ENCODE data around the gene GTF2H1.

GTF2H1 gene

DNA sequence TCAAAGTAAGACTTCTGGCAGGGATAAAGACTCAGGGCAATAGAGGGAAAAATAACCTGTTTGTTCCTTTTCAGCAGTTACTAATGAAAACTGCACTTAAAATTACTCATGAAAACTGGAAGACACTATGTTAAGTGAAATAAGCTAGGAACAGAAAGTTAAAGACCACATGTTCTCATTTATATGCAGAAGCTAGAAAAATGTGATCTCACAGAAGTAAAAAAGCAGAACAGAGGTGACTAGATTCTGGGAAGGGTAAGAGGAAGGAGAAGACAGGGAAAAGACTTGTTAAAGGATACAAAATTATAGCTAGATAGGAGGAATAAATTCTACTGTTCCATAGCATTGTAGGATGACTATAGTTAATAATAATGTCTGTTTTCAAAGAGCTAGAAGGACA lies 22.6 kb upstream of the GTF2H1 start:
- Histone ChIP-seq H3K14ac (ENCODE audit: low read length) (no peak overlapping the region), H3K27me3 (ENCODE audit: insufficient read depth, low read length) (no peaks in the 10 kb centered on the region), H3K4ac (ENCODE audit: low read depth, low read length) (no peak overlapping the region), H2AK5ac (ENCODE audit: low read length) (no peak overlapping the region), H2BK12ac (ENCODE audit: low read length) (no peak overlapping the region), H4K91ac (ENCODE audit: low read depth, low read length) (no peak overlapping the region), H3K23ac (ENCODE audit: low read length) (no peak overlapping the region), H2AFZ (ENCODE audit: insufficient read depth, low read length, poor library complexity) (no peak overlapping the region), H2BK120ac (ENCODE audit: insufficient read depth, low read length, poor library complexity) (no peak overlapping the region), H3K4me3 (ENCODE audit: low read depth, low read length) (no peak overlapping the region), H3K36me3 (ENCODE audit: control insufficient read depth in 1 of 2, insufficient read depth in 2 of 2, low read length in 2 of 2) (peaks cover 9 to 13% of the 10 kb centered on the region in 2 experiments), H3K4me1 (ENCODE audit: control insufficient read depth in 1 of 2, insufficient read depth in 2 of 2, low read length in 2 of 2) (no peaks in the 10 kb centered on the region), H3K27ac (ENCODE audit: low read depth, low read length) (no peak overlapping the region), H3K4me2 (ENCODE audit: low read length) (no peak overlapping the region), H2BK5ac (ENCODE audit: low read depth, low read length, poor library complexity) (no peak overlapping the region), H3K79me1 (ENCODE audit: low read length) (no peaks in the 10 kb centered on the region), H3K9me3 (ENCODE audit: insufficient read depth, low read depth, low read length) (no peaks in the 10 kb centered on the region), H4K8ac (ENCODE audit: low read depth, low read length) (no peak overlapping the region), H3K18ac (ENCODE audit: low read length) (no peak overlapping the region), H3K9ac (ENCODE audit: low read length) (no peak overlapping the region), H3K79me2 (ENCODE audit: control insufficient read depth, insufficient read depth, low read length, poor library complexity) (no peaks in the 10 kb centered on the region), H4K12ac (ENCODE audit: low read depth, low read length) (no peak overlapping the region)
- no peak for DNase-seq

DNA sequence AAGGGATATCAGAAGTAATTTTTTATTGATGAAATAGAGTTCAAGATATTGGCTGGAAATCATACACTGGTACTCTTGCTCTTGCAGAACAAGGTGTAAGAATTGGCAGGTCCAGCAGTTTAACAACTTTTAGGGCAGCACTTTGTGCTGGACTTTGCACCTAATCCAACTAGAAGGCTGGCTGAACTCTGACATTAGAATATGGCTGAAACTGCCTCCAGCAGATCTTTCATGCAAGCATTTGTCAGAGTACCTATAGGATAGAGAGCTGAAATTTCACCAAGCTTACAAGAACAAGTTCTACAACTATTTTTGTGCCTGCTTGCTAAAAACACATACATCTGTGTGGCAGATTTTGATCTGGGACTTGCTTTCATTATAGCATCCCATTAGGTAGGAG lies 17.6 kb upstream of the GTF2H1 start:
- Histone ChIP-seq H3K36me3 (ENCODE audit: control insufficient read depth in 1 of 2, insufficient read depth in 2 of 2, low read length in 2 of 2) (peaks cover 7 to 12% of the 10 kb centered on the region in 2 experiments), H4K91ac (ENCODE audit: low read depth, low read length) (no peak overlapping the region), H3K23ac (ENCODE audit: low read length) (no peak overlapping the region), H3K4me1 (ENCODE audit: control insufficient read depth in 1 of 2, insufficient read depth in 2 of 2, low read length in 2 of 2) (no peaks in the 10 kb centered on the region), H2AK5ac (ENCODE audit: low read length) (no peak overlapping the region), H3K4me2 (ENCODE audit: low read length) (no peak overlapping the region), H4K12ac (ENCODE audit: low read depth, low read length) (no peak overlapping the region), H3K4ac (ENCODE audit: low read depth, low read length) (no peak overlapping the region), H2BK5ac (ENCODE audit: low read depth, low read length, poor library complexity) (no peak overlapping the region), H3K79me1 (ENCODE audit: low read length) (no peaks in the 10 kb centered on the region), H4K8ac (ENCODE audit: low read depth, low read length) (no peak overlapping the region), H2BK120ac (ENCODE audit: insufficient read depth, low read length, poor library complexity) (no peak overlapping the region), H3K9me3 (ENCODE audit: insufficient read depth, low read depth, low read length) (no peaks in the 10 kb centered on the region), H3K9ac (ENCODE audit: low read length) (no peak overlapping the region), H2BK12ac (ENCODE audit: low read length) (no peak overlapping the region), H3K18ac (ENCODE audit: low read length) (no peak overlapping the region), H3K27ac (ENCODE audit: low read depth, low read length) (no peak overlapping the region), H3K27me3 (ENCODE audit: insufficient read depth, low read length) (no peaks in the 10 kb centered on the region), H3K14ac (ENCODE audit: low read length) (no peak overlapping the region), H3K4me3 (ENCODE audit: low read depth, low read length) (no peak overlapping the region), H3K79me2 (ENCODE audit: control insufficient read depth, insufficient read depth, low read length, poor library complexity) (no peaks in the 10 kb centered on the region), H2AFZ (ENCODE audit: insufficient read depth, low read length, poor library complexity) (no peak overlapping the region)
- peak in 1 of 2 donors; percentile 59 for DNase-seq

DNA sequence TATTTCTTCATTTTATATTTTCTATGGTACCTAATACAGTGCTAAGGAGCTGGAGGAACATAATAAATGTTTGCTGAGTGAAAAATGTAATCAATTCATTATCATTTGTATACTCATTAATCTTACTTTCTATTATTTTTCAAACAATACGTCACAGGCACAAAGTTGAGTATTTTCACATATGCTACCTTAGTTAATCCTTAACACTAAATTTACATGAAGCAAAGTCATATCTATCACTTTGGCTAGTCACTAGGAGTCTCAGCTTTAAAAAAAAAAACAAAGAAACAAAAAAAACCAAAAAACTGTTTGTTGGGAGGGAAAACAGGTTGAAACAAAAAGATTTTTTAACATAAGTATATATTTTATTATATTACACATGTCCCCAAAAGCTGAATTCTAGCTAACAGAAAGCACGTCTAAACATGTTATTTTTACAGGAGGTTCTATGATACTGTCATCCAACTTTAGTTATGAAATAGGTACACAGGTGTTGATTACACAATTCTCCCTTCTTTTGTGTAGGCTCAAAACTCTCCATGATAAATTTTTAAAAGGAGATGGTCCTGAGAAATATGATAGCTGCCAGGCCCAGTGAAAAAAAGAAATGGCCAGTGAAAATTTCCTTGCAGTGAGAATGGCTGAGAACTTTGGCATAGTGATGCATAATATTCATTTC lies 14.8 kb upstream of the GTF2H1 start:
- H4K91ac ChIP-seq (ENCODE audit: low read depth, low read length), result no peak overlapping the region
- no peak for DNase-seq
- H2BK120ac ChIP-seq (ENCODE audit: insufficient read depth, low read length, poor library complexity), result no peak overlapping the region
- H3K4me3 ChIP-seq (ENCODE audit: low read depth, low read length), result no peak overlapping the region
- no peak overlapping the region for H3K9ac ChIP-seq (ENCODE audit: low read length)
- no peaks in the 10 kb centered on the region for H3K79me1 ChIP-seq (ENCODE audit: low read length)
- no CpG with 5 or more reads among the region's 2 CpGs for WGBS (ENCODE audit: extremely low coverage, insufficient coverage, insufficient read length)
- H2AK5ac ChIP-seq (ENCODE audit: low read length), result no peak overlapping the region
- H3K14ac ChIP-seq (ENCODE audit: low read length), result no peak overlapping the region
- peaks cover 0 to 4% of the 10 kb centered on the region in 2 experiments for H3K4me1 ChIP-seq (ENCODE audit: control insufficient read depth in 1 of 2, insufficient read depth in 2 of 2, low read length in 2 of 2)
- H4K12ac ChIP-seq (ENCODE audit: low read depth, low read length), result no peak overlapping the region
- no peak overlapping the region for H2BK5ac ChIP-seq (ENCODE audit: low read depth, low read length, poor library complexity)
- H3K36me3 ChIP-seq (ENCODE audit: control insufficient read depth in 1 of 2, insufficient read depth in 2 of 2, low read length in 2 of 2), result peaks cover 10 to 19% of the 10 kb centered on the region in 2 experiments
- no peak overlapping the region for H3K4ac ChIP-seq (ENCODE audit: low read depth, low read length)
- H3K18ac ChIP-seq (ENCODE audit: low read length), result no peak overlapping the region
- no peak overlapping the region for H2BK12ac ChIP-seq (ENCODE audit: low read length)
- no peaks in the 10 kb centered on the region for H3K9me3 ChIP-seq (ENCODE audit: insufficient read depth, low read depth, low read length)
- no peaks in the 10 kb centered on the region for H3K79me2 ChIP-seq (ENCODE audit: control insufficient read depth, insufficient read depth, low read length, poor library complexity)
- no peak overlapping the region for H3K4me2 ChIP-seq (ENCODE audit: low read length)
- H3K27ac ChIP-seq (ENCODE audit: low read depth, low read length), result no peak overlapping the region
- H2AFZ ChIP-seq (ENCODE audit: insufficient read depth, low read length, poor library complexity), result no peak overlapping the region
- H3K27me3 ChIP-seq (ENCODE audit: insufficient read depth, low read length), result no peaks in the 10 kb centered on the region
- no peak overlapping the region for H4K8ac ChIP-seq (ENCODE audit: low read depth, low read length)
- no peak overlapping the region for H3K23ac ChIP-seq (ENCODE audit: low read length)

DNA sequence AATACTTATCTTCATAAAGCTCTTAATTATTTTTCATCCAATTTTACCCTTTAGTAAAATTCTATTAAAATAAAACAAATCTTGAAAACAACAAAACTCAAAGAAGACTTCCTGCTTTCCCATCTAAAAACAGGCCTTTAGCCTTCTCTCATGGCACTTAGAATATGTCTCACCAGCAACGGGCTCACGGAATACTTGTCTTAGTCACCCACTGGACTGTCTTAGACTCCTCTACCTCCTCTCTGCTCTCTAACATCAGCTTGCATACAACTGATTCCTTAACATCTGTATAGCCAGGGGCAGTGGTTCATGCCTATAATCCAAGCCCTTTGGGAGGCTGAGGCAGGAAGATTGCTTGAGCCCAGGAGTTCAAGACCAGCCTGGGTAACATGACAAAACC lies 14.1 kb upstream of the GTF2H1 start:
- Histone ChIP-seq H3K36me3 (ENCODE audit: control insufficient read depth in 1 of 2, insufficient read depth in 2 of 2, low read length in 2 of 2) (peaks cover 10 to 19% of the 10 kb centered on the region in 2 experiments), H3K4me3 (ENCODE audit: low read depth, low read length) (no peak overlapping the region), H3K9ac (ENCODE audit: low read length) (no peak overlapping the region), H3K79me1 (ENCODE audit: low read length) (no peaks in the 10 kb centered on the region), H3K79me2 (ENCODE audit: control insufficient read depth, insufficient read depth, low read length, poor library complexity) (no peaks in the 10 kb centered on the region), H3K9me3 (ENCODE audit: insufficient read depth, low read depth, low read length) (no peaks in the 10 kb centered on the region), H3K27me3 (ENCODE audit: insufficient read depth, low read length) (no peaks in the 10 kb centered on the region), H2BK12ac (ENCODE audit: low read length) (no peak overlapping the region), H4K91ac (ENCODE audit: low read depth, low read length) (no peak overlapping the region), H3K18ac (ENCODE audit: low read length) (no peak overlapping the region), H3K14ac (ENCODE audit: low read length) (no peak overlapping the region), H3K4me1 (ENCODE audit: control insufficient read depth in 1 of 2, insufficient read depth in 2 of 2, low read length in 2 of 2) (peaks cover 0 to 4% of the 10 kb centered on the region in 2 experiments), H3K27ac (ENCODE audit: low read depth, low read length) (no peak overlapping the region), H2BK120ac (ENCODE audit: insufficient read depth, low read length, poor library complexity) (no peak overlapping the region), H2BK5ac (ENCODE audit: low read depth, low read length, poor library complexity) (no peak overlapping the region), H3K23ac (ENCODE audit: low read length) (no peak overlapping the region), H2AFZ (ENCODE audit: insufficient read depth, low read length, poor library complexity) (no peak overlapping the region), H3K4me2 (ENCODE audit: low read length) (no peak overlapping the region), H3K4ac (ENCODE audit: low read depth, low read length) (no peak overlapping the region), H4K12ac (ENCODE audit: low read depth, low read length) (no peak overlapping the region), H4K8ac (ENCODE audit: low read depth, low read length) (no peak overlapping the region), H2AK5ac (ENCODE audit: low read length) (no peak overlapping the region)
- no CpG with 5 or more reads among the region's 2 CpGs for WGBS (ENCODE audit: extremely low coverage, insufficient coverage, insufficient read length)
- no peak for DNase-seq
